ENCODE data around the gene TBCK. TPM values are rescaled to one million over a fixed set of nuclear protein-coding genes. Genes with fewer than 3 reads are reported as not detected.

TBCK gene
- polyA plus RNA-seq, 1 of the 3 experiments (the other 2 are of a cell fraction): 14.6 TPM

DNA sequence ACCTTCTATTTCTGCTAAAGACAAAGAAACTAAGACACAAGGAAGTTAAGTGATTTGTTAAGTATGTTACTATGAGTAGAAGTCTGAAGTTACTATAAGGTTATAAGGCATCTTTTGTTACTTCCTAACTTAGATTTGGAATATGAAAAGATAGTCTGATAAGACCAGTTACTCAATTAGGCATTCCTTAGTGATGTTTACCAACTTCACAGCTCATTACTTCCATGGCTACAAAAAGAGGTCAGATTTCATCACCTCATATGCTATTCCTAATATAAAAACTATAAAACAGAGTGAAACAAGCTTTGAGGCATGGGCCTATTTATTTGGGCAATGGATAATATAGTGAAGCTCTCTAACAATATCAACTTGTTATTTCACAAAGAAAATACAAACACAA lies 143.1 kb downstream of the TBCK start:
- Histone ChIP-seq H3K36me3 (replicated peaks in 1 of 2; ENCODE audit: control insufficient read depth in 1 of 2, insufficient read depth in 2 of 2, low read length in 1 of 2) (peaks cover 0 to 26% of the 10 kb centered on the region in 2 experiments), H3F3A (replicated peaks; ENCODE audit: insufficient read depth) (no peaks in the 10 kb centered on the region), H3K9me2 (0 out of 2 replicates have a peak, but pooled peaks cover 3% of the 10 kb centered on the region), H3K27me3 (ENCODE audit: insufficient read depth) (no peaks in the 10 kb centered on the region), H3K79me2 (ENCODE audit: insufficient read depth) (no peaks in the 10 kb centered on the region), H3K4me3 (ENCODE audit: low read depth in 2 of 2, low read length in 1 of 2) (no peak overlapping the region), H4K20me1 (ENCODE audit: insufficient read depth) (no peaks in the 10 kb centered on the region), H3K4me1 (ENCODE audit: control insufficient read depth in 1 of 2, insufficient read depth in 2 of 2, low read depth in 1 of 2, low read length in 1 of 2) (no peaks in the 10 kb centered on the region), H3K4me2 (no peak overlapping the region), H3K27ac (ENCODE audit: low read depth in 2 of 2, low read length in 1 of 2) (no peak overlapping the region), H3K9me3 (no peaks in the 10 kb centered on the region), H2AFZ (ENCODE audit: low read depth) (no peak overlapping the region), H3K9ac (no peak overlapping the region)
- POLR2A ChIA-PET: no interaction called here
- TF ChIP-seq SIN3A (IDR thresholded peaks at IDR 0.05; ENCODE audit: borderline replicate concordance, low read depth, low read length) (no peak), RCOR1 (IDR thresholded peaks at IDR 0.05; ENCODE audit: low read length) (no peak)
- TF ChIP-seq, protein P1, sequence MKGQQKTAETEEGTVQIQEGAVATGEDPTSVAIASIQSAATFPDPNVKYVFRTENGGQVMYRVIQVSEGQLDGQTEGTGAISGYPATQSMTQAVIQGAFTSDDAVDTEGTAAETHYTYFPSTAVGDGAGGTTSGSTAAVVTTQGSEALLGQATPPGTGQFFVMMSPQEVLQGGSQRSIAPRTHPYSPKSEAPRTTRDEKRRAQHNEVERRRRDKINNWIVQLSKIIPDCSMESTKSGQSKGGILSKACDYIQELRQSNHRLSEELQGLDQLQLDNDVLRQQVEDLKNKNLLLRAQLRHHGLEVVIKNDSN (IDR thresholded peaks at IDR 0.05; ENCODE audit: borderline replicate concordance, low read depth): no peak
- no peak for DNase-seq
- CTCF ChIA-PET: no interaction called here

DNA sequence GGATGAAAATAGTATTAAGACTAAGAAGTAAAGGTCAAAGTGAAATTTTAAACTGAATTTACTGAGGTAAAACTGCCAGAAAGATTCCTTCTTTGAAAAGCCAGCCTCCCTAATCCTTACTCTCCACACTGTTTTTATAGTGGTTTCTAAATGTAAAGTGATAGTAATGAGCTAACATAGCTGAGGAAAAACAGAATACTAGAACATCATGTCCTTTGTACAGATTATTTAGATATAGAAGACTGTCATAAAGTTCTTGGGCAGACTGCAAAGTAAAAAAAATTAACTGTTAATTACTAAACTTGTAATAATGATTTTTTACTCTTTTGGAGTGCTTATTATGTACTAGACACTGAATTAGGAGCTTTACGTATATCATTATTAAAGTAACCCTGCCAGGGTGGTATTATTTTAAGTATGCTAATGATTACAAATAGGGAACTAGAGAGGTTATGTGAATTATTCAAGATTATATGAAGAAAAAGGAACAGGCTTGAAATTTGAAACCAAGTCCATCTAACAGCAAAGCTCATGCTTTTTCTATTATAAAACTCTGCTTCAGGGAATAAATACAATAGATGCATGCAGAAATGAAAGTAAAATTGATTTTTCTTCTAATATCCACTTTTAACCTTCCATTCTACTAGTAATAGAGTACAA lies 150.5 kb downstream of the TBCK start:
- no peaks in the 10 kb centered on the region for H3K79me2 ChIP-seq (ENCODE audit: insufficient read depth)
- no peak overlapping the region for H3K4me3 ChIP-seq (ENCODE audit: low read depth in 2 of 2, low read length in 1 of 2)
- 92% methylated on average over 1 of the region's 1 CpG for WGBS (ENCODE audit: low lambda C conversion rate)
- ChIA-PET POLR2A (no interaction called here), CTCF (no interaction called here)
- no peak for DNase-seq
- H3K4me1 ChIP-seq (ENCODE audit: control insufficient read depth in 1 of 2, insufficient read depth in 2 of 2, low read depth in 1 of 2, low read length in 1 of 2): no peaks in the 10 kb centered on the region; a peak in 1 of 4 replicates
- no peak overlapping the region for H3K4me2 ChIP-seq
- no peak overlapping the region for H3K9ac ChIP-seq
- H3K27me3 ChIP-seq (ENCODE audit: insufficient read depth): no peaks in the 10 kb centered on the region
- peaks cover 11 to 17% of the 10 kb centered on the region in 2 experiments for H3K36me3 ChIP-seq (replicated peaks in 1 of 2; ENCODE audit: control insufficient read depth in 1 of 2, insufficient read depth in 2 of 2, low read length in 1 of 2)
- no peak overlapping the region for H3K27ac ChIP-seq (ENCODE audit: low read depth in 2 of 2, low read length in 1 of 2)
- no peak overlapping the region for H2AFZ ChIP-seq (ENCODE audit: low read depth)
- no peaks in the 10 kb centered on the region for H3F3A ChIP-seq (replicated peaks; ENCODE audit: insufficient read depth)
- no peaks in the 10 kb centered on the region for H4K20me1 ChIP-seq (ENCODE audit: insufficient read depth)
- no peak for TF ChIP-seq CHD2 (IDR thresholded peaks at IDR 0.05; ENCODE audit: low read length, partially characterized antibody)
- TF ChIP-seq TCF12 (IDR thresholded peaks at IDR 0.05): no peak
- TF ChIP-seq POLR2AphosphoS5 (IDR thresholded peaks at IDR 0.05; ENCODE audit: low read depth, low read length): no peak
- TF ChIP-seq FOXM1 (IDR thresholded peaks at IDR 0.05; ENCODE audit: low read depth): no peak
- TF ChIP-seq RXRA (IDR thresholded peaks at IDR 0.05; ENCODE audit: borderline replicate concordance, low read depth): no peak
- TF ChIP-seq ZBTB33 (IDR thresholded peaks at IDR 0.05; ENCODE audit: borderline replicate concordance, low read depth): no peak
- TF ChIP-seq FOSL2 (IDR thresholded peaks at IDR 0.05; ENCODE audit: borderline replicate concordance, low read depth): no peak
- TF ChIP-seq, protein P2, sequence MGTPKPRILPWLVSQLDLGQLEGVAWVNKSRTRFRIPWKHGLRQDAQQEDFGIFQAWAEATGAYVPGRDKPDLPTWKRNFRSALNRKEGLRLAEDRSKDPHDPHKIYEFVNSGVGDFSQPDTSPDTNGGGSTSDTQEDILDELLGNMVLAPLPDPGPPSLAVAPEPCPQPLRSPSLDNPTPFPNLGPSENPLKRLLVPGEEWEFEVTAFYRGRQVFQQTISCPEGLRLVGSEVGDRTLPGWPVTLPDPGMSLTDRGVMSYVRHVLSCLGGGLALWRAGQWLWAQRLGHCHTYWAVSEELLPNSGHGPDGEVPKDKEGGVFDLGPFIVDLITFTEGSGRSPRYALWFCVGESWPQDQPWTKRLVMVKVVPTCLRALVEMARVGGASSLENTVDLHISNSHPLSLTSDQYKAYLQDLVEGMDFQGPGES (IDR thresholded peaks at IDR 0.05; ENCODE audit: low read depth, low read length): no peak
- no peak for TF ChIP-seq RCOR1 (IDR thresholded peaks at IDR 0.05; ENCODE audit: low read length)
- no peak for TF ChIP-seq MAX (IDR thresholded peaks at IDR 0.05; ENCODE audit: low read depth)
- TF ChIP-seq NFIC (IDR thresholded peaks at IDR 0.05; ENCODE audit: borderline replicate concordance): no peak
- TF ChIP-seq JUND (IDR thresholded peaks at IDR 0.05): no peak
- no peak for TF ChIP-seq TAF1 (IDR thresholded peaks at IDR 0.05; ENCODE audit: borderline replicate concordance, low read depth, low read length)
- no peak for TF ChIP-seq FOXJ3 (CRISPR knock-in tag; IDR thresholded peaks at IDR 0.05)
- no peak for TF ChIP-seq SMC3 (IDR thresholded peaks at IDR 0.05; ENCODE audit: low read depth, low read length)
- TF ChIP-seq ELF1 (IDR thresholded peaks at IDR 0.05): no peak
- TF ChIP-seq, protein P1 (IDR thresholded peaks at IDR 0.05; ENCODE audit: borderline replicate concordance, low read depth): no peak
- no peak for TF ChIP-seq GABPA (IDR thresholded peaks at IDR 0.05; ENCODE audit: low read depth)
- 0 out of 2 replicates have a peak, but pooled peaks cover 3% of the 10 kb centered on the region for H3K9me2 ChIP-seq
- H3K9me3 ChIP-seq: peaks cover 2% of the 10 kb centered on the region; the same call in 1 of the 2 replicates

All from SK-N-SH (cell line).